ENCODE data around the gene SYT7. TPM values are rescaled to one million over a fixed set of nuclear protein-coding genes. Genes with fewer than 3 reads are reported as not detected.

The SYT7 gene
- total and polyA plus RNA-seq, 2 donors (not counting 1 experiment from before 2014, with no cell fraction given) = not detected

- ATAC-seq (ENCODE audit: low read depth) (no peak), DNase-seq (no peak)
- ChIA-PET CTCF (no interaction called here), POLR2A (no interaction called here)
- no peak overlapping the region for H3K9ac ChIP-seq (ENCODE audit: low read length)
- peaks cover 30% of the 10 kb centered on the region for H3K27me3 Mint-ChIP-seq
- no peaks in the 10 kb centered on the region for H3K9me3 ChIP-seq (ENCODE audit: control extremely low read depth in 1 of 3, control insufficient read depth in 2 of 3, insufficient read depth in 1 of 3, low read length in 2 of 3)
- TF ChIP-seq, protein P1, sequence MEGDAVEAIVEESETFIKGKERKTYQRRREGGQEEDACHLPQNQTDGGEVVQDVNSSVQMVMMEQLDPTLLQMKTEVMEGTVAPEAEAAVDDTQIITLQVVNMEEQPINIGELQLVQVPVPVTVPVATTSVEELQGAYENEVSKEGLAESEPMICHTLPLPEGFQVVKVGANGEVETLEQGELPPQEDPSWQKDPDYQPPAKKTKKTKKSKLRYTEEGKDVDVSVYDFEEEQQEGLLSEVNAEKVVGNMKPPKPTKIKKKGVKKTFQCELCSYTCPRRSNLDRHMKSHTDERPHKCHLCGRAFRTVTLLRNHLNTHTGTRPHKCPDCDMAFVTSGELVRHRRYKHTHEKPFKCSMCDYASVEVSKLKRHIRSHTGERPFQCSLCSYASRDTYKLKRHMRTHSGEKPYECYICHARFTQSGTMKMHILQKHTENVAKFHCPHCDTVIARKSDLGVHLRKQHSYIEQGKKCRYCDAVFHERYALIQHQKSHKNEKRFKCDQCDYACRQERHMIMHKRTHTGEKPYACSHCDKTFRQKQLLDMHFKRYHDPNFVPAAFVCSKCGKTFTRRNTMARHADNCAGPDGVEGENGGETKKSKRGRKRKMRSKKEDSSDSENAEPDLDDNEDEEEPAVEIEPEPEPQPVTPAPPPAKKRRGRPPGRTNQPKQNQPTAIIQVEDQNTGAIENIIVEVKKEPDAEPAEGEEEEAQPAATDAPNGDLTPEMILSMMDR (IDR thresholded peaks at IDR 0.05) = no peak
- TF ChIP-seq EZH2 (IDR thresholded peaks at IDR 0.05; ENCODE audit: borderline replicate concordance, insufficient read depth, low read depth, low read length, poor library complexity, severe bottlenecking) = no peak
- no peaks in the 10 kb centered on the region for H4K20me1 ChIP-seq (ENCODE audit: control insufficient read depth, insufficient read depth, low read length, poor library complexity, severe bottlenecking)
- H3K27me3 ChIP-seq (replicated peaks in 1 of 4; ENCODE audit: control extremely low read depth in 1 of 4, control insufficient read depth in 3 of 4, insufficient read depth in 4 of 4, low read length in 3 of 4) = peaks cover 0 to 18% (median 0%) of the 10 kb centered on the region in 4 experiments
- WGBS (ENCODE audit: insufficient coverage) = 88% methylated on average over 4 of the region's 4 CpGs
- no peaks in the 10 kb centered on the region for H3K4me1 Mint-ChIP-seq
- H3K9me3 Mint-ChIP-seq (ENCODE audit: insufficient read depth) = no peaks in the 10 kb centered on the region
- H3K4me2 ChIP-seq (replicated peaks; ENCODE audit: low read depth, low read length, poor library complexity, severe bottlenecking) = no peak overlapping the region
- H3K27ac ChIP-seq (ENCODE audit: low read length in 2 of 2) = no peak overlapping the region
- no peak overlapping the region for H3K4me3 Mint-ChIP-seq
- H3K27ac Mint-ChIP-seq = no peak overlapping the region
- H3K4me3 ChIP-seq (ENCODE audit: control extremely low read depth in 1 of 5, extremely low read depth in 1 of 5, insufficient read depth in 1 of 5, low read depth in 2 of 5, low read length in 4 of 5) = no peak overlapping the region
- no peaks in the 10 kb centered on the region for H3K36me3 ChIP-seq (replicated peaks in 1 of 2; ENCODE audit: control extremely low read depth in 1 of 2, control insufficient read depth in 1 of 2, extremely low read depth in 1 of 2, insufficient read depth in 2 of 2, low read length in 1 of 2)
- no peaks in the 10 kb centered on the region for H3K4me1 ChIP-seq (ENCODE audit: control insufficient read depth in 2 of 2, insufficient read depth in 2 of 2, low read length in 2 of 2)
- H3K79me2 ChIP-seq (ENCODE audit: control insufficient read depth, insufficient read depth, low read length) = no peaks in the 10 kb centered on the region
- intact Hi-C loops (cut with micrococcal nuclease) = no loop called here
- no peak overlapping the region for H2AFZ ChIP-seq (ENCODE audit: insufficient read depth, low read depth, low read length, poor library complexity, severe bottlenecking)
Observed at GRCh38 chr11:61601512-61601911, 20.6 kb upstream of the SYT7 start.

- Histone ChIP-seq H3K27me3 (replicated peaks in 1 of 4; ENCODE audit: control extremely low read depth in 1 of 4, control insufficient read depth in 3 of 4, insufficient read depth in 4 of 4, low read length in 3 of 4) (peaks cover 0 to 29% (median 0%) of the 10 kb centered on the region in 4 experiments), H4K20me1 (ENCODE audit: control insufficient read depth, insufficient read depth, low read length, poor library complexity, severe bottlenecking) (no peaks in the 10 kb centered on the region), H2AFZ (ENCODE audit: insufficient read depth, low read depth, low read length, poor library complexity, severe bottlenecking) (no peak overlapping the region), H3K4me2 (replicated peaks; ENCODE audit: low read depth, low read length, poor library complexity, severe bottlenecking) (no peak overlapping the region), H3K36me3 (replicated peaks in 1 of 2; ENCODE audit: control extremely low read depth in 1 of 2, control insufficient read depth in 1 of 2, extremely low read depth in 1 of 2, insufficient read depth in 2 of 2, low read length in 1 of 2) (no peaks in the 10 kb centered on the region), H3K4me1 (ENCODE audit: control insufficient read depth in 2 of 2, insufficient read depth in 2 of 2, low read length in 2 of 2) (no peaks in the 10 kb centered on the region), H3K79me2 (ENCODE audit: control insufficient read depth, insufficient read depth, low read length) (no peaks in the 10 kb centered on the region), H3K4me3 (ENCODE audit: control extremely low read depth in 1 of 5, extremely low read depth in 1 of 5, insufficient read depth in 1 of 5, low read depth in 2 of 5, low read length in 4 of 5) (no peak overlapping the region), H3K9ac (ENCODE audit: low read length) (no peak overlapping the region), H3K27ac (ENCODE audit: low read length in 2 of 2) (no peak overlapping the region), H3K9me3 (ENCODE audit: control extremely low read depth in 1 of 3, control insufficient read depth in 2 of 3, insufficient read depth in 1 of 3, low read length in 2 of 3) (no peaks in the 10 kb centered on the region)
- ChIA-PET CTCF (no interaction called here), POLR2A (interaction anchor here (0.6 kb wide), 1 partner anchor 37 kb away, joined by 3 read pairs; no protein-coding TSS in a partner anchor)
- TF ChIP-seq, protein P1 (IDR thresholded peaks at IDR 0.05) = no peak
- no peak for TF ChIP-seq EZH2 (IDR thresholded peaks at IDR 0.05; ENCODE audit: borderline replicate concordance, insufficient read depth, low read depth, low read length, poor library complexity, severe bottlenecking)
- no peak for ATAC-seq (ENCODE audit: low read depth)
- no peak for DNase-seq
- Mint-ChIP-seq H3K4me3 (no peak overlapping the region), H3K9me3 (ENCODE audit: insufficient read depth) (no peaks in the 10 kb centered on the region), H3K27ac (no peak overlapping the region), H3K27me3 (peaks cover 20% of the 10 kb centered on the region), H3K4me1 (no peaks in the 10 kb centered on the region)
- intact Hi-C loops (cut with micrococcal nuclease) = no loop called here
- WGBS (ENCODE audit: insufficient coverage) = 72% methylated on average over 11 of the region's 13 CpGs
Observed at GRCh38 chr11:61599968-61600710, 19.3 kb upstream of the SYT7 start.
